Transverse colon (tissue), 4 donors: ENCODE data around the gene GCC1. TPM values are rescaled to one million over a fixed set of nuclear protein-coding genes. Genes with fewer than 3 reads are reported as not detected.

Source experiments
- DNase-seq: peaks from one replicate; pipeline ENCODE4 v3.0.0-alpha.2; 2019
- H3K27ac ChIP-seq, 4 donors: fragments of 200-600 bp; sonication (generic); 2 replicates each; pipeline ENCODE4 v1.5.1; 2016 to 2018; ENCODE audit warnings: inconsistent platforms in 4 of 4
- H3K27me3 ChIP-seq: fragments of 200-600 bp; sonication (generic); 2 replicates; pipeline ENCODE4 v1.5.1; 2017; ENCODE audit warnings: inconsistent platforms
- H3K36me3 ChIP-seq, 4 donors: fragments of 200-600 bp; sonication (generic); 2 replicates each; pipeline ENCODE4 v1.5.1; 2017 to 2019; ENCODE audit warnings: inconsistent platforms in 4 of 4
- H3K4me1 ChIP-seq, 4 donors: fragments of 200-600 bp; sonication (generic); 2 replicates each; pipeline ENCODE4 v1.5.1; 2017 to 2020; ENCODE audit warnings: inconsistent platforms in 4 of 4
- H3K4me3 ChIP-seq, 4 donors: fragments of 200-600 bp; sonication (generic); 1 replicate in 1 of 4; 2 replicates in 3 of 4; pipeline versions ENCODE4 v1.5.1 to v1.6.1; 2017 to 2019; ENCODE audit warnings: inconsistent platforms in 4 of 4
- H3K9me3 ChIP-seq, 2 donors: fragments of 200-600 bp; sonication (generic); 2 replicates each; pipeline ENCODE4 v1.5.1; 2017 to 2019; ENCODE audit warnings: inconsistent platforms in 2 of 2
- EP300 ChIP-seq: sonication (generic); formaldehyde crosslinking; IDR thresholded peaks from one replicate; pipeline ENCODE4 v1.6.1; 2017; ENCODE audit warnings: antibody characterized with exemption, low read depth
- POLR2A ChIP-seq: fragments of 450-650 bp; IDR thresholded peaks from one replicate; pipeline ENCODE4 v1.6.1; 2016; ENCODE audit warnings: antibody characterized with exemption, mild to moderate bottlenecking, moderate library complexity
- POLR2AphosphoS5 ChIP-seq, 3 donors: sonication (generic); formaldehyde crosslinking; IDR thresholded peaks; one replicate each; pipeline ENCODE4 v1.6.1; 2016; ENCODE audit warnings: antibody characterized with exemption in 3 of 3
- WGBS, 2 donors: methylation state at CpG; one replicate each; pipeline ENCODE4 v1.1.5; 2018; ENCODE audit warnings: low coverage in 1 of 2; 5-methylcytosine and 5-hydroxymethylcytosine counted together
- in situ Hi-C, 4 donors: fragments of 200-750 bp; cut with MboI; loops; one replicate each; pipeline versions ENCODE4 v1.15.0 to v1.15.1; 2017; ENCODE audit warnings: low sequenced_read_pairs in 3 of 4, low pct_ligation_motif_present in 1 of 4, low pct_unique_long_range_greater_than_20kb in 1 of 4
- intact Hi-C: fragments of 100-400 bp; cut with DNase I; formaldehyde crosslinking; loops from one replicate; pipeline ENCODE4 v1.15.1; 2023; ENCODE audit warnings: low total_unique reads
- total RNA-seq, 4 donors: library from RNA; depleted of rRNA; stranded (reverse); fragments of >200 nt; gene quantifications; one replicate each; pipeline ENCODE4 v1.1.0, GENCODE V29; 2016
- TF ChIP-seq, protein P1 (sequence below), 5 experiments: fragments of 200-600 bp in 3 of 5; fragments of 450-650 bp in 2 of 5; sonication (generic) in 3 of 5; IDR thresholded peaks; 1 replicate in 2 of 5; 2 replicates in 3 of 5; pipeline ENCODE4 v1.5.1; 2016 to 2017; ENCODE audit warnings: antibody characterized with exemption in 5 of 5, inconsistent platforms in 3 of 5, mild to moderate bottlenecking in 2 of 5, moderate library complexity in 1 of 5

GCC1 gene
- total RNA-seq, 4 donors from 2014 or later, result 10.3 to 20.5 (median 18.9) TPM

DNA sequence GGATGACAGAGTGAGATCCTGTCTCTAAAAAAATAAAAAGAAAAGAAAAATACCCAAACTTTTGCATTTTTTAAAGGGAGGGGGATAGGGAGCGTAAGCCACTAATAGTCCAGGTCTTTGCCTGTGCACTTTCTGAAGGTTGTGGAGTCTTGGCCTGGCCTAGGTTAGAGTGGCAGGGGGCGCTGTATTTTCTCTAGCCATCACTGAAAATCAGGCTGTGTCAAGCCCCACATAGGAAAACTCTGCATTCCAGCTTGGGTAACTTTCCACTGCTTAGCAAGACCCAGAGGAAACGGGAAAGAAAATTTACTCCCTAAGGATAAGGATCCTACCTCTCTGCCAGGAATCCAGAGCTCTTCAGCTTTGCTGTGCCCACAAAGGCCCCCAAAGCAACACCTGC, 43.0 kb upstream of the GCC1 start:
- Histone ChIP-seq H3K4me3 (no peak overlapping the region), H3K9me3 (no peaks in the 10 kb centered on the region), H3K4me1 (no peaks in the 10 kb centered on the region), H3K36me3 (no peaks in the 10 kb centered on the region), H3K27ac (no peak overlapping the region), H3K27me3 (peaks cover 6% of the 10 kb centered on the region)
- intact Hi-C loops (no loop called here), in situ Hi-C loops (no loop called here)
- DNase-seq, result no peak
- no peak for TF ChIP-seq POLR2AphosphoS5 (IDR thresholded peaks at IDR 0.05)
- 58 to 64% methylated on average over 3 of the region's 3 CpGs for WGBS, 2 donors

DNA sequence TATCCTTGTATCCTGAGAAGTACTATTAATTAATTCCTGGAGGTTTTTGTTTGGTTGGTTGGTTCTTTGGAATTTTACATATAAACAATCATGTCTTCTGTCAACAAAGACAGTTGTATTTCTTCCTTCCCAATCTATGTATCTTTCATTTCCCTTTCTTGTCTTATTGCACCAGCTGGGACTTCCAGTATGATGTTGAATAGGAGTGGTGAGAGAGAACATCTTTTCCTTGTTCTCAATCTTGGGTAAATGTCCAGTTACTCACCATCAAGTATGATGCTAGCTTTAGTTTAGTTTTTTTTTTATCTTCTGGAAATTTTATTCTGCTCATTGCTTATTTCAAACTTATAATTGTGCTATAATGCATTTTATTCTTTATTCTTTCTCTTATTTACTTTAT, 39.9 kb upstream of the GCC1 start:
- H3K27me3 ChIP-seq, result peaks cover 20% of the 10 kb centered on the region
- in situ Hi-C loops (no loop called here), intact Hi-C loops (no loop called here)
- H3K4me1 ChIP-seq, result no peaks in the 10 kb centered on the region
- no peak overlapping the region for H3K27ac ChIP-seq
- TF ChIP-seq EP300 (no peak), POLR2A (no peak), POLR2AphosphoS5 (IDR thresholded peaks at IDR 0.05) (no peak)
- TF ChIP-seq, protein P1, sequence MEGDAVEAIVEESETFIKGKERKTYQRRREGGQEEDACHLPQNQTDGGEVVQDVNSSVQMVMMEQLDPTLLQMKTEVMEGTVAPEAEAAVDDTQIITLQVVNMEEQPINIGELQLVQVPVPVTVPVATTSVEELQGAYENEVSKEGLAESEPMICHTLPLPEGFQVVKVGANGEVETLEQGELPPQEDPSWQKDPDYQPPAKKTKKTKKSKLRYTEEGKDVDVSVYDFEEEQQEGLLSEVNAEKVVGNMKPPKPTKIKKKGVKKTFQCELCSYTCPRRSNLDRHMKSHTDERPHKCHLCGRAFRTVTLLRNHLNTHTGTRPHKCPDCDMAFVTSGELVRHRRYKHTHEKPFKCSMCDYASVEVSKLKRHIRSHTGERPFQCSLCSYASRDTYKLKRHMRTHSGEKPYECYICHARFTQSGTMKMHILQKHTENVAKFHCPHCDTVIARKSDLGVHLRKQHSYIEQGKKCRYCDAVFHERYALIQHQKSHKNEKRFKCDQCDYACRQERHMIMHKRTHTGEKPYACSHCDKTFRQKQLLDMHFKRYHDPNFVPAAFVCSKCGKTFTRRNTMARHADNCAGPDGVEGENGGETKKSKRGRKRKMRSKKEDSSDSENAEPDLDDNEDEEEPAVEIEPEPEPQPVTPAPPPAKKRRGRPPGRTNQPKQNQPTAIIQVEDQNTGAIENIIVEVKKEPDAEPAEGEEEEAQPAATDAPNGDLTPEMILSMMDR (IDR thresholded peaks at IDR 0.05), result no peak
- no peak for DNase-seq
- no peaks in the 10 kb centered on the region for H3K9me3 ChIP-seq
- H3K36me3 ChIP-seq, result no peaks in the 10 kb centered on the region
- H3K4me3 ChIP-seq, result no peak overlapping the region

DNA sequence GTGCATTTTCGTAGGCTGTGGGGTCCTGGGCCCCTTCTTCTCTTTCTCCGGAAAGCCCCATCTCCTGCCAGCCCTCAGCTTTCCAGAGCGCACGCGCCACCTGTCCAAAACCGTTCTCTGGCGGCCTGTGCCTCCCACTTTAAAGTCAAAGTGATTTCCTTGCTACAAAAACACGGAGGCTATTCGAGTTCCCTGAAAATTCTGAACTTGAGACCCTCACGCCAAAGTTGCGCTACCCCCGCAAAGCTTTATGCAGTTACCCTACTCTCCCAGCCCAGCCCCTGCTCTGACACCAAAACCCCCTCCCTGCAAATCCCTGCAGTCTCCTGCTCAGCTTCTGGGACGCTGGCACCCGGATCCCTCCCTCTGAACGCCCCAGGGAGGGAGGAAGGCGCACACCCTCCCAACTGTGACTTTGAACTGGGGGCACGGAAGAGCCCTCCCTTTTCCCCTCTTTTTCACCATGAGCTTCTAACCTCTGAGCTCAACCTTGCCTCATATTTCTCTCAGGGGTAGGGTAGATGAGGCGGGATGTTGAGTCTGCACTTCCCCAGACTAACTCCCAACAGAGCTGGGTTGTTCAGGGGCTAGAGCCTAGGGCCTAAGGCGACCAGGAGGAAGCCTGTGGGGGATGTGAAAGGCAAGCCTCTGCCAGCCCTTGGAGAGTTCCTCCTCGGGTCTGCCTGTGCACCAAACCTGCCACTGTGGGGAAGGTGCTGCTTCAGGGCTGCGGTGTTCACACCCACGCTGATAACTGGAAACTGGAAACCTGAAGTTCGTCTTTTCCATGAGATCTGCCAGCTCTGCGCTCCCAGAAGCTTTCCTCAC, 35.2 kb upstream of the GCC1 start:
- Histone ChIP-seq H3K27ac (no peak overlapping the region), H3K4me3 (no peak overlapping the region), H3K9me3 (no peaks in the 10 kb centered on the region), H3K4me1 (no peaks in the 10 kb centered on the region), H3K27me3 (peaks cover 55% of the 10 kb centered on the region), H3K36me3 (no peaks in the 10 kb centered on the region)
- no peak for DNase-seq
- in situ Hi-C loops (no loop called here), intact Hi-C loops (no loop called here)
- no peak for TF ChIP-seq POLR2AphosphoS5 (IDR thresholded peaks at IDR 0.05)
- no peak for TF ChIP-seq EP300
- TF ChIP-seq, protein P1 (IDR thresholded peaks at IDR 0.05), result no peak
- no peak for TF ChIP-seq POLR2A
- WGBS, 2 donors, result 0 to 13% methylated on average over 3 to 21 of the region's 24 CpGs

DNA sequence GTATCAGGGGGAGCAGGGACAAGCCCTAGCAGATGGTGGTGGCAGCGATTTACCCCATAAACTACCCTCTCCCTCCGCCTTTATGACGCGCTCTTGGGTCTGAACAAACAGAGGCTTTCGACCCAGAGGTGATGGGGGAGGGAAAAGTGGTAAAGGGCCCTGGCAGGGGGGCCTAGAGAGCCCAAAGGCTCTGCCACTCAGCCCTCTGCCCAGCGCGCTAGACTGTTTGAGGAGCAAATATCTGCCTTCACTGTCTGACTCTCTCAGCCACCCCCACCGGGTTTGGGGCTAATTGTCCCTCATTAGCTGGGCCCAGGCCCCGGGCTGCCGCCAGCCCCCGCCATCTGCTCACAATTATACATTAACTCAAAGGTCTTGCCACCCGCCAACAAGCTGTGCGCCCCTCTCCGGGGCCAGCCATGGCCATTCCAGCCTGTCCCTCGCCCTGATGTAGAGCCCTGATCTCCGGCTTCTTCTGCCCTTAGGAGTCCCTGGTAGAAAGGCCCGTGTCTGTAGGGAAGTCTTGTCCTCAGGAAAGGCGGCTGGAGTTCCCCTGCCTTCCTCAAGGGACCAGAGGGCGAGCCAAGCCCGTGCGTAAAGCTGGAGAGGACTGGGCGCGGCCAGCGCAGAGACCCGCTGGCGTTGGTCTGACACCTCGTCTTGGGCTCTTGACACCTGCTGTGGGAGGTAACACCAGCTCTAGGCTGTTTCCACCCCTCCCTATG, 34.4 kb upstream of the GCC1 start:
- no peak overlapping the region for H3K27ac ChIP-seq

More for the DNA sequence above, 34.4 kb upstream of the GCC1 start:
- DNase-seq, result no peak
- no peaks in the 10 kb centered on the region for H3K9me3 ChIP-seq
- TF ChIP-seq POLR2A (no peak), EP300 (no peak), POLR2AphosphoS5 (IDR thresholded peaks at IDR 0.05) (no peak)
- TF ChIP-seq, protein P1 (IDR thresholded peaks at IDR 0.05), result no peak
- H3K4me1 ChIP-seq, result no peaks in the 10 kb centered on the region
- peaks cover 60% of the 10 kb centered on the region for H3K27me3 ChIP-seq
- in situ Hi-C loops (no loop called here), intact Hi-C loops (no loop called here)
- WGBS, 2 donors, result 16% methylated on average over 27 of the region's 27 CpGs; no CpG with 5 or more reads in 1 of the 2 donors
- no peaks in the 10 kb centered on the region for H3K36me3 ChIP-seq
- H3K4me3 ChIP-seq, result no peak overlapping the region
